Neural crest cell (in vitro differentiated cells): ENCODE measurements around the gene MYL9. TPM values are rescaled to one million over a fixed set of nuclear protein-coding genes. Genes with fewer than 3 reads are reported as not detected.

ENCODE experiments used
- DNase-seq: peaks from one replicate; pipeline ENCODE4 v3.0.0; 2021; ENCODE audit warnings: low read depth, mixed read lengths, low spot score
- H3K27ac Mint-ChIP-seq: one replicate; pipeline ENCODE4 v1.8.0; 2021; ENCODE audit warnings: mild to moderate bottlenecking, mixed read lengths; ENCODE audit not compliant: unreplicated experiment
- H3K27me3 Mint-ChIP-seq: 2 replicates; pipeline ENCODE4 v1.8.0; 2021; ENCODE audit warnings: low read depth, mild to moderate bottlenecking, mixed read lengths
- H3K36me3 Mint-ChIP-seq: 2 replicates; pipeline ENCODE4 v1.8.0; 2021; ENCODE audit warnings: low read depth, mild to moderate bottlenecking, mixed read lengths
- H3K4me1 Mint-ChIP-seq: 2 replicates; pipeline ENCODE4 v1.8.0; 2021; ENCODE audit warnings: mixed read lengths
- H3K4me3 Mint-ChIP-seq: one replicate; pipeline ENCODE4 v1.8.0; 2021; ENCODE audit warnings: mild to moderate bottlenecking, mixed read lengths
- H3K9me3 Mint-ChIP-seq: 2 replicates; pipeline ENCODE4 v1.8.0; 2021; ENCODE audit warnings: mixed read lengths
- CTCF ChIP-seq: fragments of 200-600 bp; sonication (generic); conservative IDR thresholded peaks from 2 replicates; pipeline ENCODE4 v1.5.0; 2021; ENCODE audit warnings: antibody characterized with exemption, mild to moderate bottlenecking
- total RNA-seq: library from RNA; stranded (reverse); gene quantifications from 2 replicates; pipeline ENCODE4 v1.2.1, GENCODE V29; 2021

Gene MYL9
- total RNA-seq, 1 donor from 2014 or later: 19.8 TPM

GRCh38 chr20:36548704-36549627, 7.6 kb downstream of the MYL9 start:
- no peak for TF ChIP-seq CTCF
- H3K4me3 Mint-ChIP-seq: no peak overlapping the region
- H3K4me1 Mint-ChIP-seq: peaks cover 5% of the 10 kb centered on the region
- no peaks in the 10 kb centered on the region for H3K9me3 Mint-ChIP-seq
- H3K27me3 Mint-ChIP-seq: no peaks in the 10 kb centered on the region
- no peak for DNase-seq
- H3K36me3 Mint-ChIP-seq: no peaks in the 10 kb centered on the region
- peak overlapping the region; percentile 44 for H3K27ac Mint-ChIP-seq

GRCh38 chr20:36549628-36549941, 8.3 kb downstream of the MYL9 start:
- no peak for DNase-seq
- Mint-ChIP-seq H3K27me3 (no peaks in the 10 kb centered on the region), H3K27ac (no peak overlapping the region), H3K4me1 (peaks cover 5% of the 10 kb centered on the region), H3K36me3 (no peaks in the 10 kb centered on the region), H3K9me3 (no peaks in the 10 kb centered on the region), H3K4me3 (no peak overlapping the region)
- TF ChIP-seq CTCF: no peak

GRCh38 chr20:36549942-36550789, 8.8 kb downstream of the MYL9 start:
- Mint-ChIP-seq H3K9me3 (no peaks in the 10 kb centered on the region), H3K4me3 (no peak overlapping the region), H3K4me1 (peaks cover 5% of the 10 kb centered on the region), H3K36me3 (no peaks in the 10 kb centered on the region), H3K27ac (no peak overlapping the region), H3K27me3 (no peaks in the 10 kb centered on the region)
- no peak for TF ChIP-seq CTCF
- no peak for DNase-seq

- no peak for DNase-seq
Observed at GRCh38 chr20:36550790-36551299, 9.5 kb downstream of the MYL9 start.

More at GRCh38 chr20:36550790-36551299, 9.5 kb downstream of the MYL9 start:
- H3K4me3 Mint-ChIP-seq: no peak overlapping the region
- no peaks in the 10 kb centered on the region for H3K9me3 Mint-ChIP-seq
- H3K36me3 Mint-ChIP-seq: no peaks in the 10 kb centered on the region
- no peak for TF ChIP-seq CTCF
- H3K27ac Mint-ChIP-seq: peak overlapping the region; percentile 28
- no peaks in the 10 kb centered on the region for H3K27me3 Mint-ChIP-seq
- peaks cover 5% of the 10 kb centered on the region for H3K4me1 Mint-ChIP-seq
